Erythroblast (primary cell): ENCODE data around the gene TCTN2.

Experiments used
- DNase-seq, 2 experiments: peaks; one replicate each; lab custom pipeline; 2025; lab: John Stamatoyannopoulos, UW
- GATA1 ChIP-seq: IDR thresholded peaks from 2 replicates; pipeline ENCODE4 v1.6.1; 2011; ENCODE audit warnings: low read depth, mild to moderate bottlenecking, control low read depth, low read length, moderate library complexity
- POLR2A ChIP-seq: IDR thresholded peaks from 2 replicates; pipeline ENCODE4 v1.6.1; 2011; ENCODE audit warnings: mild to moderate bottlenecking, low read length

TCTN2 gene

DNA sequence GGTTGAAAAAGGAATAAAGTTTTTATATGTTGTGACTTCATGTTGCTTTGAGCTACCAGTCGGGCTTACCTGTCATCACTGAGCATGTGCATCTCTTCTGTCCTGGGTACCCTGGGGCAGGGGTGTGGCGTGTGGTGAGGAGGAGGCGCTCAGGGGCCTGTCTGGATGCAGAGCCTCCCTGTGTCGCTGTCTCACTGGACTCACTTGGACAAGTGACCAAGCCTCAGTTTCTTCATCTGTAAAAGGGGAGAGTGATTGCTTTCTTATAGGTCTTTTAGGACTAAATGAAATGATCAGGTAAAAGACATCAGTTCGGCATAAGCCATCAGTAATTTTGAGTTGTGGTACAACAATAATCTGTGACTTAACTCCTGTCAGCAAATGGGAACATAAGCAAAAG is 63.4 kb downstream of the TCTN2 start:
- TF ChIP-seq GATA1 (no peak), POLR2A (no peak)
- no peak for DNase-seq

- no peak for TF ChIP-seq POLR2A
- TF ChIP-seq GATA1 = no peak
- no peak for DNase-seq
Observed at GRCh38 chr12:123741937-123742572, 71.1 kb downstream of the TCTN2 start.

GRCh38 chr12:123743002-123743401 is 72.1 kb downstream of the TCTN2 start:
- TF ChIP-seq GATA1 = no peak
- no peak for TF ChIP-seq POLR2A
- peak; percentile 14 to 42 for DNase-seq

DNA sequence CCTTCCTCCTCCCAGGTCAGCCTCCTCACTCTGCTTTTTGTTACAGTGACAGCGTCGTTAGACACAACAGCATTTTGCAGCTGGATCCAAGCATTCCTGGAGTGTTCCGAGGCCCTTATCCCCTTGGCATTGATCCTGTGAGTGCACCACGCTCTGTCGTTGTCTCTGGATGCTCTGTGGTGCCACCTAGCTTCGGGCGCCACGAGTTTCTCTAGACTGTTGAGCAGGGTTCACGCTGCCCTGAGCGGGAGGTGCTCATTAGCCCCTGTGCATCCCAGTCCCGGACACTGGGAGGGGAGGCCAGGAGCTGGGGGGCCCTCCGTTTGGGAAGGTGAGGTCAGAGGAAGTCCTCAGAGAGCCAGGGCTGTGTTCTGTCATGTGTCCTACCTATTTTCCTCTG is 73.9 kb downstream of the TCTN2 start:
- TF ChIP-seq GATA1 = no peak
- TF ChIP-seq POLR2A = no peak
- DNase-seq = peak; percentile 13 to 29

- TF ChIP-seq GATA1 (no peak), POLR2A (no peak)
- no peak for DNase-seq
Observed at GRCh38 chr12:123747309-123747708, 76.4 kb downstream of the TCTN2 start.

DNA sequence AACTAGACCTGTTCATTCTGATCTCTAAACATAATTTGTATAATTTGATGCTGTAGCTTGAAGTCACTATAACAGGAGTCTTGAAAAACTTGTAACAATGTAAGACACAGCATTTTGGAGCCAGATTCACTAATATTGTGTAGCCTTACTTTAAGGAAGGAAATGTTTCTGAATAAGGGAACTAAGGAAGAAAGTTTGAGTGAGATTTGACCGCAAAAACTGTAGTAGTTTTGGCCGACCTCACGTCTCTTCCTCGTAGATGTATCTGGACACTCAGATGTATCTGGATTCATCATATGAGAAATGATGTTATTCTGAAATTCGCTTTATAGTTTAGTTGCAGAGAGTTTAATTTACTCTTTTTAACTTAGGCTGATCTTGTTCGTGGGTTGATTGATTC is 77.2 kb downstream of the TCTN2 start:
- TF ChIP-seq GATA1 (no peak), POLR2A (no peak)
- DNase-seq = no peak

DNA sequence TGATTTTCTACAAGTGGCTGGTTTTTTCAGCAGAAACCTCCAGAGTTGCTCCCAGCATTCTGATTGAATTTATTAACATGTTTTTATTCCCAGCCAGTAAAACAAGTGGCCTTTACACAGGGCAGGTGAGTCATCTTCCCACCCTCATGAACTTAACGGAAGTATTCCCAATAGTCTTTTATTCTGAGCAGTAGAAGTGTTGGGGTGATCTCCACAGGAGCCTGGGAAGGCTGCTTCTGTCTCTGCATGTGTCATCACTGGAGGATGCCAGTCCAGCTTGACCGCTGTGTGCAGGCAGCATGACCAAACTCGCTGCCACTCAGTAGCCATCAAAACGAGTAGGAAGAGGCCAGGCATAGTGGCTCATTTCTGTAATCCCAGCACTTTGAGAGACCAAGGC is 77.7 kb downstream of the TCTN2 start:
- DNase-seq = no peak
- TF ChIP-seq GATA1 (no peak), POLR2A (no peak)

- no peak for DNase-seq
- no peak for TF ChIP-seq POLR2A
- TF ChIP-seq GATA1 = no peak
Observed at GRCh38 chr12:123749355-123749754, 78.4 kb downstream of the TCTN2 start.

- TF ChIP-seq GATA1 (no peak), POLR2A (no peak)
- no peak for DNase-seq
Observed at GRCh38 chr12:123750159-123750656, 79.3 kb downstream of the TCTN2 start.

- no peak for DNase-seq
Observed at GRCh38 chr12:123752046-123752445, 81.1 kb downstream of the TCTN2 start.

GRCh38 chr12:123754041-123754772 is 83.3 kb downstream of the TCTN2 start:
- no peak for DNase-seq
- TF ChIP-seq POLR2A (no peak), GATA1 (no peak)

More at GRCh38 chr12:123752046-123752445, 81.1 kb downstream of the TCTN2 start:
- TF ChIP-seq POLR2A (no peak), GATA1 (no peak)

DNA sequence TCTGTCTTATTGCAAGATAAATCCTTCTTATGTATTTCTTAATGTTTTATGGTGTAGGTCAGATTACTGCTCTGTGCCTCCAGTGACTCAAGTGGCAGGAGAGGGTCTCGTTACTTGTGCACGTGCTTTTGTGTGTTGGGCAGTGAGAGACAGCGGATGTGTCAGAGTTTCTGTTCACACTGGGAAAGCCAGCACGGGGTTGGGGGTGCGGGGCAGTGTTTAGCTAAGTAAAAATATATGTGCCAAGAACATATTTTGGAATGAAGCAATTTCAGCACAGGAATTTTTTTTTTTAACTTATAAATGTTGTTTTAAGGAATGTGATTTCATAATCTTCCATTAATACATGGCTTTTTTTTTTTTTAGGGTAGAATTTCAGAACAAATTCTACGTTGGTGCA is 86.6 kb downstream of the TCTN2 start:
- no peak for TF ChIP-seq GATA1
- no peak for TF ChIP-seq POLR2A
- no peak for DNase-seq
